SIG-M5 treated with dmso at 0.1 percent for 504 hours (cell line): ENCODE data around the gene MOV10.
"Not testable (repeated sequence)": the region's sequence is repeated elsewhere in the genome, so short reads cannot be mapped to it uniquely, and the experiment has no call there.

Experiments
- DNase-seq: peaks from one replicate; lab custom pipeline; 2025; ENCODE audit not compliant: unreplicated experiment; lab: John Stamatoyannopoulos, UW

MOV10 gene

GRCh38 chr1:112674440-112674985, at the start of gene MOV10:
Gene MOV10 (plus strand): TSS chr1:112674659. CDS start chr1:112674913, 254 bp downstream.
- DNase-seq, result peak; percentile 38

- no peak for DNase-seq
Observed at GRCh38 chr1:112625696-112626095, 48.8 kb upstream of the MOV10 start.

- no peak for DNase-seq
Observed at GRCh38 chr1:112626193-112626592, 48.3 kb upstream of the MOV10 start.

- no peak for DNase-seq
Observed at GRCh38 chr1:112626887-112627286, 47.6 kb upstream of the MOV10 start.

GRCh38 chr1:112628516-112628915, 45.9 kb upstream of the MOV10 start:
- no peak for DNase-seq

- no peak for DNase-seq
Observed at GRCh38 chr1:112629256-112629655, 45.2 kb upstream of the MOV10 start.

GRCh38 chr1:112633628-112634027, 40.8 kb upstream of the MOV10 start:
- DNase-seq, result no peak

GRCh38 chr1:112634367-112634766, 40.1 kb upstream of the MOV10 start:
- DNase-seq, result no peak

- DNase-seq, result no peak
Observed at GRCh38 chr1:112636056-112636455, 38.4 kb upstream of the MOV10 start.

GRCh38 chr1:112636597-112637253, 37.7 kb upstream of the MOV10 start:
- DNase-seq, result no peak

- no peak for DNase-seq
Observed at GRCh38 chr1:112637254-112638109, 37.0 kb upstream of the MOV10 start.

GRCh38 chr1:112638110-112638428, 36.4 kb upstream of the MOV10 start:
- DNase-seq, result no peak

GRCh38 chr1:112640437-112640836, 34.0 kb upstream of the MOV10 start:
- not testable (repeated sequence) for DNase-seq

GRCh38 chr1:112643080-112643479, 31.4 kb upstream of the MOV10 start:
- no peak for DNase-seq

GRCh38 chr1:112646225-112646624, 28.2 kb upstream of the MOV10 start:
- no peak for DNase-seq

GRCh38 chr1:112651205-112651604, 23.3 kb upstream of the MOV10 start:
- no peak for DNase-seq

- no peak for DNase-seq
Observed at GRCh38 chr1:112665857-112666256, 8.6 kb upstream of the MOV10 start.

GRCh38 chr1:112666946-112667345, 7.5 kb upstream of the MOV10 start:
- DNase-seq, result no peak

- no peak for DNase-seq
Observed at GRCh38 chr1:112672009-112672408, 2.5 kb upstream of the MOV10 start.

- DNase-seq, result no peak
Observed at GRCh38 chr1:112672842-112673241, 1.6 kb upstream of the MOV10 start.

- peak; percentile 49 for DNase-seq
Observed at GRCh38 chr1:112673592-112674439, 643 bp upstream of the MOV10 start.
